Peyer's patch (tissue), 4 donors: ENCODE measurements around the gene NOL4L. TPM values are rescaled to one million over a fixed set of nuclear protein-coding genes. Genes with fewer than 3 reads are reported as not detected.

Source experiments
- DNase-seq, 3 donors: peaks; one replicate each; pipeline ENCODE4 v3.0.0-alpha.2; 2017 to 2019
- H3K27ac ChIP-seq, 4 donors: fragments of 200-600 bp; sonication (generic); one replicate each; pipeline ENCODE4 v1.5.1; 2016 to 2019
- H3K27me3 ChIP-seq, 2 donors: fragments of 200-600 bp; sonication (generic); one replicate each; pipeline ENCODE4 v1.5.1; 2019
- H3K36me3 ChIP-seq, 3 donors: fragments of 200-600 bp; sonication (generic); one replicate each; pipeline ENCODE4 v1.5.1; 2016 to 2019
- H3K4me1 ChIP-seq, 4 donors: fragments of 200-600 bp; sonication (generic); one replicate each; pipeline ENCODE4 v1.5.1; 2016 to 2019
- H3K4me3 ChIP-seq, 4 donors: fragments of 200-600 bp; sonication (generic); 1 replicate in 3 of 4; 2 replicates in 1 of 4; pipeline ENCODE4 v1.5.1; 2016 to 2019; ENCODE audit warnings: mild to moderate bottlenecking in 1 of 4
- H3K9me3 ChIP-seq, 4 donors: fragments of 200-600 bp; sonication (generic); one replicate each; pipeline ENCODE4 v1.5.1; 2016 to 2019; ENCODE audit warnings: mild to moderate bottlenecking in 1 of 4
- CTCF ChIP-seq, 6 experiments: fragments of 450-650 bp in 4 of 6; fragments of 200-600 bp in 2 of 6; sonication (generic) in 1 of 6; IDR thresholded peaks; one replicate each; pipeline ENCODE4 v1.5.1; 2017 to 2019; ENCODE audit warnings: antibody characterized with exemption in 6 of 6, mild to moderate bottlenecking in 3 of 6, moderate library complexity in 1 of 6
- POLR2A ChIP-seq, 2 donors: fragments of 450-650 bp; IDR thresholded peaks; one replicate each; pipeline ENCODE4 v1.5.1; 2017; ENCODE audit warnings: antibody characterized with exemption in 2 of 2, mild to moderate bottlenecking in 2 of 2, moderate library complexity in 2 of 2
- total RNA-seq, 4 donors: library from RNA; depleted of rRNA; stranded (reverse); fragments of >200 nt; gene quantifications; one replicate each; pipeline ENCODE4 v1.1.0, GENCODE V29; 2016

NOL4L gene
- total RNA-seq, 4 donors from 2014 or later = 44.6 to 134 (median 109) TPM

- Histone ChIP-seq H3K9me3 (no peaks in the 10 kb centered on the region), H3K36me3 (no peaks in the 10 kb centered on the region), H3K27me3 (no peaks in the 10 kb centered on the region), H3K4me1 (peaks cover 0 to 31% (median 6%) of the 10 kb centered on the region in 4 donors), H3K4me3 (peak overlapping the region in 1 of 4 donors; percentile 17), H3K27ac (peak overlapping the region in 3 of 4 donors; percentile 43 to 95 (median 93))
- peak in 2 of 3 donors; percentile 54 to 71 for DNase-seq
- TF ChIP-seq CTCF (IDR thresholded peaks at IDR 0.05) (no peak), POLR2A (IDR thresholded peaks at IDR 0.05) (peak; percentile 22 to 43)
These were observed 99.2 kb downstream of the NOL4L start for GRCh38 chr20:32485770-32486478.

- peaks cover 0 to 39% (median 6%) of the 10 kb centered on the region in 4 donors for H3K4me1 ChIP-seq
- H3K27me3 ChIP-seq = no peaks in the 10 kb centered on the region
- peak; percentile 81 to 95 (median 83) for DNase-seq
- H3K9me3 ChIP-seq = no peaks in the 10 kb centered on the region
- H3K27ac ChIP-seq = peak overlapping the region; percentile 77 to 95 (median 90)
- H3K4me3 ChIP-seq = peak overlapping the region; percentile 75 to 92 (median 84)
- TF ChIP-seq POLR2A (IDR thresholded peaks at IDR 0.05) = no peak
- TF ChIP-seq CTCF (IDR thresholded peaks at IDR 0.05) = peak; percentile 74 to 85 (median 77)
- no peaks in the 10 kb centered on the region for H3K36me3 ChIP-seq
These were observed 100.0 kb downstream of the NOL4L start for GRCh38 chr20:32484958-32485769.

- TF ChIP-seq CTCF (IDR thresholded peaks at IDR 0.05) (no peak), POLR2A (IDR thresholded peaks at IDR 0.05) (no peak)
- peak; percentile 32 to 75 (median 67) for DNase-seq
- Histone ChIP-seq H3K9me3 (no peaks in the 10 kb centered on the region), H3K27ac (peak overlapping the region; percentile 77 to 95 (median 90)), H3K36me3 (no peaks in the 10 kb centered on the region), H3K27me3 (no peaks in the 10 kb centered on the region), H3K4me3 (peak overlapping the region; percentile 75 to 92 (median 84)), H3K4me1 (peaks cover 0 to 47% (median 7%) of the 10 kb centered on the region in 4 donors)
These were observed 100.7 kb downstream of the NOL4L start for GRCh38 chr20:32484225-32484957.

- Histone ChIP-seq H3K36me3 (no peaks in the 10 kb centered on the region), H3K9me3 (no peaks in the 10 kb centered on the region), H3K4me3 (peak overlapping the region; percentile 75 to 92 (median 84)), H3K27me3 (no peaks in the 10 kb centered on the region), H3K27ac (peak overlapping the region; percentile 77 to 95 (median 90)), H3K4me1 (peaks cover 0 to 55% (median 11%) of the 10 kb centered on the region in 4 donors)
- TF ChIP-seq CTCF (IDR thresholded peaks at IDR 0.05) = peak in 1 of 6 experiments; percentile 3
- TF ChIP-seq POLR2A (IDR thresholded peaks at IDR 0.05) = peak; percentile 78 to 79
- peak; percentile 31 to 90 (median 83) for DNase-seq
These were observed 101.5 kb downstream of the NOL4L start for GRCh38 chr20:32483351-32484224.
